ENCODE measurements around the gene PRSS57. TPM values are rescaled to one million over a fixed set of nuclear protein-coding genes. Genes with fewer than 3 reads are reported as not detected.

Gene PRSS57
- polyA plus RNA-seq, 1 donor (not counting 4 experiments of a cell fraction or from before 2014, with no cell fraction given) = not detected

DNA sequence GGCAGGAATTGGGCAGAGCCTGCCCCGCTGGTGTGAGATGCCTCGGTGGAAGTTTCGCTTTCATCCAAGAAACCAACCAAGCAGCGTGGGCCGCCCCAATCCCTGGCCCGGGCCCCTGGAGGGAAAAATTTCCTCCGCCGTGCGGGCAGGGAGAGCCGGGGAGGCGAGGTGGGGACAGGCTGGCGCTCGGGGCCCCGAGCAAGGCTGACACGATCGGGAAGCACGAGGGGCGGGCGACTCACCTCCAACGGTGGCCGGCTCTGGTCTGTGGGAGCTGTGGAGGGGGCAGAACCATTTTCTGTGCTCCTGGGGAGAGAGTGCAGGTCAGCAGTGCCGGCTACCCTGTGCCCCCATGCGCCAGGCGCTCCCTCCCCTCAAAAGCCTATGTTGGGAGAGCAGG lies 43.3 kb downstream of the PRSS57 start:
- DNase-seq (ENCODE audit: low read depth, low spot score) (no peak), FAIRE-seq (no peak)
- H3K9me3 ChIP-seq (ENCODE audit: control insufficient read depth, low read depth, low read length) = no peaks in the 10 kb centered on the region
- no peaks in the 10 kb centered on the region for H3K9me1 ChIP-seq (ENCODE audit: control insufficient read depth, extremely low read depth, insufficient read depth, low read length)
- no peak overlapping the region for H3K9ac ChIP-seq (ENCODE audit: control insufficient read depth, extremely low read depth, insufficient read depth, low read length)
- no peak overlapping the region for H3K4me3 ChIP-seq (ENCODE audit: control insufficient read depth in 2 of 3, extremely low read depth in 1 of 3, insufficient read depth in 2 of 3, low read depth in 1 of 3, low read length in 3 of 3)
- no peaks in the 10 kb centered on the region for H3K27me3 ChIP-seq (ENCODE audit: control insufficient read depth, extremely low read depth, insufficient read depth, low read length)
- no peak overlapping the region for H2AFZ ChIP-seq (ENCODE audit: control insufficient read depth, low read length)
- dilution Hi-C loops (cut with MboI; ENCODE audit: extremely low pct_ligation_motif_present, low sequenced_read_pairs) = no loop called here
- no peak for TF ChIP-seq CTCF (optimal IDR thresholded peaks at IDR 0.05 in 1 of 3, IDR thresholded peaks at IDR 0.05 in 1 of 3, conservative IDR thresholded peaks at IDR 0.05 in 1 of 3; ENCODE audit: extremely low read depth in 1 of 3, insufficient read depth in 2 of 3, low read length in 3 of 3)
- no peak for TF ChIP-seq EZH2 (IDR thresholded peaks at IDR 0.05; ENCODE audit: low read length)
- H3K79me2 ChIP-seq (ENCODE audit: control insufficient read depth, insufficient read depth, low read length) = peaks cover 70% of the 10 kb centered on the region
- H4K20me1 ChIP-seq (ENCODE audit: control insufficient read depth, extremely low read depth, insufficient read depth, low read length) = peaks cover 38% of the 10 kb centered on the region
- no peaks in the 10 kb centered on the region for H3K4me1 ChIP-seq (ENCODE audit: control insufficient read depth, extremely low read depth, insufficient read depth, low read length)
- peaks cover 24 to 38% of the 10 kb centered on the region in 2 experiments for H3K36me3 ChIP-seq (ENCODE audit: control insufficient read depth in 2 of 2, extremely low read depth in 1 of 2, insufficient read depth in 2 of 2, low read length in 2 of 2)
- no peak overlapping the region for H3K27ac ChIP-seq (ENCODE audit: control insufficient read depth, insufficient read depth, low read length)
- no peak overlapping the region for H3K4me2 ChIP-seq (ENCODE audit: control insufficient read depth, extremely low read depth, insufficient read depth, low read depth, low read length)

DNA sequence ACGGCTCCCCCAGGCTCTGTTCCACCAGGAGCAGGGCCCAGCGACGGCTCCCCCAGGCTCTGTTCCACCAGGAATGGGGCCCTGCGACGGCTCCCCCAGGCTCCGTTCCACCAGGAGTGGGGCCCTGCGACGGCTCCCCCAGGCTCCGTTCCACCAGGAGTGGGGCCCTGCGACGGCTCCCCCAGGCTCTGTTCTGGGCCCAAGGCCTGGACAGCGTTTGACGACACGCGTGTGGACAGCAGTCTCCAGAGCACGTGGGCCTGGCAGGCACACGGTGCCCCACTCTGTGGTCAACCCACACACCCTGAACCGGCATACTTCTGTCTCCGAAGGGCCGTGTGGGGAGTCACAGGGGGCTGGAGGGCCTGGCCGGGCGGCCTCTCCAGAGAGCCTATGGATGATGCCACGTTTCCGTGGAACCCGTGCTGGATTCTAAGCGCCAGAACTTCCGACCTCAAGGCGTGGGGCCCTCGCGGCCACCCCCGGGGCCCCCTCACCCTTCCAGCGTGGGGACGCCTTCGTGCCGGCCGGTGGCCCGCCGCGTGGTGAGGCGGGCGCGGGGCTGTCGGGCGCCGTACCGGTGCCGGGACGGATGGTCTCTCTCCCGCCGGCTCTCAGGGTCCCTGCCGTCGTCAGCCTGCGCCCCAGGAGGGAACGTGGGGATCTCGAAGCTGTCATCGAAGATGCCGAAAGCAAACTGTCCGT lies 44.0 kb downstream of the PRSS57 start:
- Histone ChIP-seq H3K9ac (ENCODE audit: control insufficient read depth, extremely low read depth, insufficient read depth, low read length) (no peak overlapping the region), H3K4me3 (ENCODE audit: control insufficient read depth in 2 of 3, extremely low read depth in 1 of 3, insufficient read depth in 2 of 3, low read depth in 1 of 3, low read length in 3 of 3) (no peak overlapping the region), H3K9me1 (ENCODE audit: control insufficient read depth, extremely low read depth, insufficient read depth, low read length) (no peaks in the 10 kb centered on the region), H3K4me1 (ENCODE audit: control insufficient read depth, extremely low read depth, insufficient read depth, low read length) (no peaks in the 10 kb centered on the region), H3K27me3 (ENCODE audit: control insufficient read depth, extremely low read depth, insufficient read depth, low read length) (no peaks in the 10 kb centered on the region), H3K79me2 (ENCODE audit: control insufficient read depth, insufficient read depth, low read length) (peaks cover 63% of the 10 kb centered on the region), H3K4me2 (ENCODE audit: control insufficient read depth, extremely low read depth, insufficient read depth, low read depth, low read length) (no peak overlapping the region), H4K20me1 (ENCODE audit: control insufficient read depth, extremely low read depth, insufficient read depth, low read length) (peaks cover 35% of the 10 kb centered on the region), H3K27ac (ENCODE audit: control insufficient read depth, insufficient read depth, low read length) (no peak overlapping the region), H3K9me3 (ENCODE audit: control insufficient read depth, low read depth, low read length) (no peaks in the 10 kb centered on the region), H2AFZ (ENCODE audit: control insufficient read depth, low read length) (no peak overlapping the region), H3K36me3 (ENCODE audit: control insufficient read depth in 2 of 2, extremely low read depth in 1 of 2, insufficient read depth in 2 of 2, low read length in 2 of 2) (peaks cover 28 to 41% of the 10 kb centered on the region in 2 experiments)
- dilution Hi-C loops (cut with MboI; ENCODE audit: extremely low pct_ligation_motif_present, low sequenced_read_pairs) = no loop called here
- no peak for DNase-seq (ENCODE audit: low read depth, low spot score)
- FAIRE-seq = no peak
- TF ChIP-seq CTCF (optimal IDR thresholded peaks at IDR 0.05 in 1 of 3, IDR thresholded peaks at IDR 0.05 in 1 of 3, conservative IDR thresholded peaks at IDR 0.05 in 1 of 3; ENCODE audit: extremely low read depth in 1 of 3, insufficient read depth in 2 of 3, low read length in 3 of 3) (no peak), EZH2 (IDR thresholded peaks at IDR 0.05; ENCODE audit: low read length) (no peak)

All from keratinocyte (primary cell).